Measurements from ENCODE around the gene TMEM245.

- no peak for TF ChIP-seq EZH2phosphoT487 (IDR thresholded peaks at IDR 0.05; ENCODE audit: borderline replicate concordance, low read depth, low read length)
- no peak for TF ChIP-seq CTCF (conservative IDR thresholded peaks at IDR 0.05; ENCODE audit: low read length)
Measured at GRCh38 chr9:109132567-109133021, 12.8 kb upstream of the TMEM245 start.

All from OCI-LY7 (cell line).